HG02610 (cell line): Measurements from ENCODE around the gene OPRD1.

Source experiments
- ATAC-seq: cut with Tn5 transposase; IDR thresholded peaks from one replicate; pipeline ENCODE4 v1.9.1; 2021; ENCODE audit warnings: mild to moderate bottlenecking, moderate library complexity; ENCODE audit not compliant: unreplicated experiment

The OPRD1 gene

GRCh38 chr1:28882009-28882628, 70.1 kb downstream of the OPRD1 start:
- ATAC-seq = no peak

GRCh38 chr1:28883242-28883616, 71.3 kb downstream of the OPRD1 start:
- ATAC-seq = no peak

- ATAC-seq = no peak
Observed at GRCh38 chr1:28885472-28885877, 73.5 kb downstream of the OPRD1 start.

- ATAC-seq = no peak
Observed at GRCh38 chr1:28885977-28886730, 74.2 kb downstream of the OPRD1 start.

GRCh38 chr1:28886731-28887418, 74.9 kb downstream of the OPRD1 start:
- peak; percentile 64 for ATAC-seq

- no peak for ATAC-seq
Observed at GRCh38 chr1:28887419-28887834, 75.5 kb downstream of the OPRD1 start.

GRCh38 chr1:28887835-28888682, 76.1 kb downstream of the OPRD1 start:
- ATAC-seq = no peak

- no peak for ATAC-seq
Observed at GRCh38 chr1:28888915-28889314, 76.9 kb downstream of the OPRD1 start.

GRCh38 chr1:28889357-28889756, 77.4 kb downstream of the OPRD1 start:
- ATAC-seq = no peak

GRCh38 chr1:28890435-28890834, 78.5 kb downstream of the OPRD1 start:
- ATAC-seq = no peak

GRCh38 chr1:28890836-28891235, 78.9 kb downstream of the OPRD1 start:
- ATAC-seq = no peak

- no peak for ATAC-seq
Observed at GRCh38 chr1:28891256-28891655, 79.3 kb downstream of the OPRD1 start.

- ATAC-seq = no peak
Observed at GRCh38 chr1:28893403-28894102, 81.6 kb downstream of the OPRD1 start.

GRCh38 chr1:28894785-28895184, 82.8 kb downstream of the OPRD1 start:
- no peak for ATAC-seq

- ATAC-seq = no peak
Observed at GRCh38 chr1:28895896-28896608, 84.1 kb downstream of the OPRD1 start.

- ATAC-seq = no peak
Observed at GRCh38 chr1:28896609-28896986, 84.6 kb downstream of the OPRD1 start.

GRCh38 chr1:28897789-28898188, 85.8 kb downstream of the OPRD1 start:
- no peak for ATAC-seq

- ATAC-seq = no peak
Observed at GRCh38 chr1:28898405-28898881, 86.5 kb downstream of the OPRD1 start.

GRCh38 chr1:28899267-28899666, 87.3 kb downstream of the OPRD1 start:
- ATAC-seq = no peak

GRCh38 chr1:28900562-28900961, 88.6 kb downstream of the OPRD1 start:
- no peak for ATAC-seq
